OCI-LY3 (cell line): ENCODE measurements around the gene LCOR.

Experiments
- CTCF ChIP-seq: fragments of 200-600, 300-600 bp; sonication (generic); IDR thresholded peaks from 2 replicates; pipeline ENCODE4 v1.5.1; 2014; ENCODE audit warnings: antibody characterized with exemption, low read length, low read depth
- EZH2phosphoT487 ChIP-seq: fragments of 200-600 bp; shearing (Covaris generic); IDR thresholded peaks from 2 replicates; pipeline ENCODE4 v1.6.1; 2018; ENCODE audit warnings: antibody characterized with exemption, mixed run types, low read depth

- no peak for TF ChIP-seq CTCF
- no peak for TF ChIP-seq EZH2phosphoT487
These were observed 163.8 kb downstream of the LCOR start for GRCh38 chr10:96995851-96996250.
